Activated T-cell treated with anti-CD3 and anti-CD28 coated beads, Interleukin-2, amount 50 U/mL, for 72 hours (primary cell): ENCODE data around the gene OR51V1. TPM values are rescaled to one million over a fixed set of nuclear protein-coding genes. Genes with fewer than 3 reads are reported as not detected.
"Not testable (repeated sequence)": the region's sequence is repeated elsewhere in the genome, so short reads cannot be mapped to it uniquely, and the experiment has no call there.

Experiments
- ATAC-seq, 2 donors: fragments of 150-1000 bp; cut with Tn5 transposase; replicated peaks in 1 of 2; 2 replicates each; pipeline ENCODE4 v1.10.0; 2021; ENCODE audit warnings: moderate library complexity in 2 of 2, mild to moderate bottlenecking in 1 of 2
- DNase-seq, 2 donors: peaks; one replicate each; pipeline ENCODE4 v3.0.0; 2021 to 2022; ENCODE audit warnings: mixed read lengths in 1 of 2
- H3K27ac Mint-ChIP-seq: one replicate; pipeline ENCODE4 v1.8.0; 2022; ENCODE audit warnings: mild to moderate bottlenecking, moderate library complexity, mixed read lengths
- H3K27me3 Mint-ChIP-seq: one replicate; pipeline ENCODE4 v1.8.0; 2022; ENCODE audit warnings: low read depth, mixed read lengths
- H3K36me3 Mint-ChIP-seq, 2 donors: one replicate each; pipeline ENCODE4 v1.8.0; 2022; ENCODE audit warnings: mixed read lengths in 2 of 2, mild to moderate bottlenecking in 1 of 2; ENCODE audit not compliant: insufficient read depth in 2 of 2
- H3K4me1 Mint-ChIP-seq: one replicate; pipeline ENCODE4 v1.8.0; 2022; ENCODE audit warnings: low read depth, mixed read lengths
- H3K4me3 Mint-ChIP-seq, 2 donors: one replicate each; pipeline ENCODE4 v1.8.0; 2022; ENCODE audit warnings: mild to moderate bottlenecking in 2 of 2, mixed read lengths in 2 of 2, moderate library complexity in 2 of 2
- H3K9me3 Mint-ChIP-seq, 2 donors: one replicate each; pipeline ENCODE4 v1.8.0; 2022; ENCODE audit warnings: mixed read lengths in 2 of 2
- total RNA-seq, 2 donors: library from RNA; stranded (reverse); gene quantifications; one replicate each; pipeline ENCODE4 v1.2.3, GENCODE V29; 2022

Gene OR51V1
- total RNA-seq, 2 donors from 2014 or later, result not detected

DNA sequence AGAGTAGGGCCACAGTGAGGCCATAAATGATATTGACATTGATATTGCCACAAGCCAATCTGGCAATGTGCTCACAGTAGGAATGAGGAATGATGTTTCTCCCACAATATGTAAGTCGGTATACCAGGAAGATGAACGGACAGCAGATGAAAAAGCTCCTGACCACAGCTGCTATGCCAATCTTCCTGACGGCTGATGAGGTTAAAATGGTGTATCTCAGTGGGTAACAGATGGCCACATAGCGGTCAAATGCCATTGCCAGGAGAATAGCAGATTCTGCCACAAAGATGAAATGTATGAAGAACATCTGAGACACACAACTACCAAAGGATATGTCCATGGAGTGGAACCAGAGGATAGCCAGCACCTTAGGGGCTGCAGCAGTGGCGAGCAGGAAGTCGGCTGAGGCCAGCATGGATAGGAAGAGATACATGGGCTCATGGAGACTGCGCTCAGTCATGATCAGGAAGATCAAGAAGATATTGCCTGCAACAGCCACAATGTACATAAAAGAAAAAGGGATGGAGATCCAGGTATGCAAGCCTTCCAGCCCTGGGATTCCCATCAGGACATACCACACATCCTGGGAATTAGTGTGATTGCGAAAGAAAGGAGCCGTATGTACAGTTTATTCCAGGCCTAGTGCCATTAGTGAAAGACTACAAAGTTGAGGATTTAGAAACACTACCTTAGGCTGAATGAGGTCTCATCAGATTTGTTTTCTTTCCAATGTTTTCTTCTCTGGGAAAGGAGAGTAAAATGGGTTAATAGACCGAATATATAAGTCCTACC lies 22.2 kb downstream of the OR51V1 start:
- no peaks in the 10 kb centered on the region for H3K36me3 Mint-ChIP-seq
- H3K4me1 Mint-ChIP-seq, result no peaks in the 10 kb centered on the region
- no peak overlapping the region for H3K27ac Mint-ChIP-seq
- no peak for ATAC-seq
- no peak overlapping the region for H3K4me3 Mint-ChIP-seq
- peaks cover 0 to 2% of the 10 kb centered on the region in 2 donors for H3K9me3 Mint-ChIP-seq
- DNase-seq, result no peak
- no peaks in the 10 kb centered on the region for H3K27me3 Mint-ChIP-seq

DNA sequence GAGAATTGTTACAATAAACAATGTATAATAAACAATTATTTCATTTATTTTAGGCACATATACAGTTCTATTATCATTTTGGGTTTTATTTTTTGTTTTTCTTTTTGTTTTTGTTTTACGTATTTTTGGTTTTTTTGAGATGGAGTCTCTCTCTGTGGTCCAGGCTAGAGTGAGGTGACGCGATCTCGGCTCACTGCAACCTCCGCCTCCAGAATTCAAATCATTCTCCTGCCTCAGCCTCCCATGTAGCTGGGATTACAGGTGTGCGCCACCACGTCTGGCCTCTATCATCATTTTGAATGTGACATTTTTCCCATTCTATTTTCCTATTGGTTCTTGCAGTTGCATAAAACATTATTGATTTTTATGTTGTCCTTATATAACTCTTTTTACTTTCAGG lies 25.5 kb downstream of the OR51V1 start:
- no peak for DNase-seq
- ATAC-seq, result no peak
- Mint-ChIP-seq H3K4me3 (no peak overlapping the region), H3K4me1 (no peaks in the 10 kb centered on the region), H3K9me3 (peaks cover 0 to 2% of the 10 kb centered on the region in 2 donors), H3K36me3 (no peaks in the 10 kb centered on the region), H3K27me3 (no peaks in the 10 kb centered on the region), H3K27ac (no peak overlapping the region)

GRCh38 chr11:5171856-5172255 lies 28.6 kb downstream of the OR51V1 start:
- Mint-ChIP-seq H3K36me3 (no peaks in the 10 kb centered on the region), H3K4me3 (no peak overlapping the region), H3K27me3 (no peaks in the 10 kb centered on the region), H3K4me1 (no peaks in the 10 kb centered on the region), H3K27ac (no peak overlapping the region), H3K9me3 (no peaks in the 10 kb centered on the region)
- DNase-seq, result no peak
- no peak for ATAC-seq

DNA sequence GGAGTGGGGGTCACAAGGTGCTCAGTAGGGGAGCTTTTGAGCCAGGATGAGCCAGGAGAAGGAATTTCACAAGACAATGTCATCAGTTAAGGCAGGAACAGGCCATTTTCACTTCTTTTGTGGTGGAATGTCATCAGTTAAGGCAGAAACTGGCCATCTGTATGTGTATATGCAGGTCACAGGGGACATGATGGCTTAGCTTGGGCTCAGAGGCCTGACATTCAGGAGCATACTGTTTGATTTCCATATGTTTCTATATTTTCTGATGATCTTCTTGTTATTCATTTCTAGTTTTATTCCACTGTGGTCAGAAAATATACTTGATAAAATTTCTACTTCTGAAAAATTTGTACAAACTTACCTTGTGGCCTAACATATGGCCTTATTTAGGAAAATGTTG lies 34.6 kb downstream of the OR51V1 start:
- DNase-seq, H3K36me3 Mint-ChIP-seq, H3K27me3 Mint-ChIP-seq, ATAC-seq, H3K27ac Mint-ChIP-seq, H3K4me3 Mint-ChIP-seq, H3K4me1 Mint-ChIP-seq, H3K9me3 Mint-ChIP-seq: not testable (repeated sequence)

DNA sequence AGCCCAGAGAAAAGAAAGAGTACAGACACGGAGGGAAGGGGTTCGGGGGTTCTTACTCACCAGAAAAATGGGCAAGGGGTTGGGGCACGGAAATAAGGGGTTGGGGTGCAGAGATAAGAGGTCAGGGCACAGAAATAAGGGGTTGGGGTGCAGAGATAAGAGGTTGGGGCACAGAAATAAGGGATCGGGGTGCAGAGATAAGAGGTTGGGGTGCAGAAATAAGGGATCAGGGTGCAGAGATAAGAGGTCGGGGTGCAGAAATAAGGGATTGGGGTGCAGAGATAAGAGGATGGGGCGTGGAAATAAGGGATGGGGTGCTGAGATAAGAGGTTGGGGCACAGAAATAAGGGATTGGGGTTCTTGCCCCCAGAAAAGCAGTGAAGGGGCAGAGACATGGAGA lies 35.7 kb downstream of the OR51V1 start:
- not testable (repeated sequence) for H3K27me3 Mint-ChIP-seq, H3K9me3 Mint-ChIP-seq, H3K36me3 Mint-ChIP-seq, H3K4me1 Mint-ChIP-seq, H3K4me3 Mint-ChIP-seq, ATAC-seq, DNase-seq, H3K27ac Mint-ChIP-seq

DNA sequence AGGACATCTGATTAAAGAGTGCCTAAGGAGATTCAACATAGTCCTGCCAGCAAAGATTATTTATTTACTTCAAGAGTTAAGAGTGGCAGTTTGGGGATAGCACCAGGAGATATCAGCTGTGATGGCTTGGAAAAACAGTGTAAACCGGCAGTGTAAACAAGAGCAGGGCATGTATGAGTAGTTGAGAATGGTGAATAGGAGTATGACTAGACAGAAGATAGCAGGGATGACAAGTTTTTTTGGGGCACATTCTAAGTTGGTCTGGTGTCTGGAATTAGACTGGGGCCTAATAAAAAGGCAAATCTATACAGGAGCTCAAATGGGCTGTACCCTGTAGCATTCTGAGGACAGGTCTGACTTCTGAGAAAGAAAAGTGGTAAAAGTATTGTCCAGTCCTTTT lies 39.4 kb downstream of the OR51V1 start:
- not testable (repeated sequence) for ATAC-seq, H3K4me3 Mint-ChIP-seq, H3K27me3 Mint-ChIP-seq, H3K27ac Mint-ChIP-seq, H3K36me3 Mint-ChIP-seq, DNase-seq, H3K4me1 Mint-ChIP-seq, H3K9me3 Mint-ChIP-seq

DNA sequence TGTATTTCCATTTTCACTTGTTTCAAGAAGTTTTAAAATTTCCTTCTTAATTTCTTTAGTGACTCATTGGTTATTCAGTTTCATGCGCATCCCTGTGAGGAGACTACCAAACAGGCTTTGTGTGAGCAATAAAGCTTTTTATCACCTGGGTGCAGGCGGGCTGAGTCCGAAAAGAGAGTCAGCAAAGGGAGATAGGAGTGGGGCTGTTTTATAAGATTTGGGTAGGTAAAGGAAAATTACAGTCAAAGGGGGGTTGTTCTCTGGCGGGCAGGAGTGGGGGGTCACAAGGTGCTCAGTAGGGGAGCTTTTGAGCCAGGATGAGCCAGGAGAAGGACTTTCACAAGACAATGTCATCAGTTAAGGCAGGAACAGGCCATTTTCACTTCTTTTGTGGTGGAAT lies 40.3 kb downstream of the OR51V1 start:
- not testable (repeated sequence) for H3K27ac Mint-ChIP-seq, H3K9me3 Mint-ChIP-seq, H3K4me3 Mint-ChIP-seq, ATAC-seq, H3K4me1 Mint-ChIP-seq, DNase-seq, H3K27me3 Mint-ChIP-seq, H3K36me3 Mint-ChIP-seq

- Mint-ChIP-seq H3K4me3 (no peak overlapping the region), H3K36me3 (no peaks in the 10 kb centered on the region), H3K27ac (no peak overlapping the region), H3K4me1 (no peaks in the 10 kb centered on the region), H3K27me3 (no peaks in the 10 kb centered on the region), H3K9me3 (peaks cover 1 to 2% of the 10 kb centered on the region in 2 donors)
- no peak for DNase-seq
- ATAC-seq, result no peak
Observed at GRCh38 chr11:5159806-5160205, 40.7 kb downstream of the OR51V1 start.

- Mint-ChIP-seq H3K36me3 (no peaks in the 10 kb centered on the region), H3K27me3 (no peaks in the 10 kb centered on the region), H3K4me1 (no peaks in the 10 kb centered on the region), H3K27ac (no peak within 1 kb of the TSS), H3K9me3 (peaks cover 1 to 2% of the 10 kb centered on the region in 2 donors), H3K4me3 (no peak within 1 kb of the TSS)
- ATAC-seq (no peak), DNase-seq (no peak)
Observed at GRCh38 chr11:5154657-5155056, 45.8 kb downstream of the OR51V1 start, which contains the start of gene OR52A1. OR52A1 (minus strand) TSS chr11:5154757; CDS start chr11:5152369, 2,388 bp downstream.

DNA sequence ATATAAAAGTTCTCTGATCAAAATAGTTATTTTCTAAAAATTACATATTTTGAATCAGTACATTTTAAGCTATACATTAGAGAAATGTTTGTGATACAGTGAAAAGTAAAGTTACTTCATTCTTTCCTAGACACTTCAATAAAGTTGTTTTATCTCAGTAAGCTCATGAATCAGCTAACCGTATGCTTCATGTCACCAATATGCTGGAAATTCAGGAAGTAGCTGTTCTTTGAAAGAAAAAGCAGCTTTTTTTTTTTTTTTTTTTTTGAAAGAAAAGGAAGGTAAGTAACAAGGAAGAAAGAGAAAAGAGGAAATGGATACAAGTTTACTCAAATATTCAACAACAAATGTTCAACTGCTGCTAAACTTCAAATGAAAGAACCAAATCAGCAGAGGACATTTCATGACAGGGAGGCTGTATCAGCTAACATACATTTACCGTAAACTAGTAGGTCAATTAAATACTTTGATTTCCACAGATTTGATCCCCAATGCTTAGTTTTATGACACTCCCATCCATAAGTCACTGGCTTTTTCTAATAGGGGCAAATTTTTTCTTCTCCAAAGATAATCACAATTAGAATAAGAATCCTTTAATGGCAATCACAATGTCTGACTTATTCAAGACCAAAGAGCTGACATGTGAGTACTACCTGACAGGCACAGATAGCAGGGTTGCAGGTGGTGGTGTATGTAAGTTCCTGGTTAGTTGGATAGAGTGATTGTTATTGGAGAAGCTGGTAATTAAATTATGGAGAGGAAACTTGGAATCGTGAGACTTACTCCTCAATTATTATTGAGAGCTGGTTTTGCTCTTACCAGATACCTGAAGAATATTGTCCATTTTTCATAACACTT lies 46.7 kb downstream of the OR51V1 start:
- Mint-ChIP-seq H3K36me3 (no peaks in the 10 kb centered on the region), H3K27ac (no peak overlapping the region), H3K4me1 (no peaks in the 10 kb centered on the region), H3K27me3 (no peaks in the 10 kb centered on the region), H3K4me3 (no peak overlapping the region), H3K9me3 (peaks cover 1 to 2% of the 10 kb centered on the region in 2 donors)
- DNase-seq (no peak), ATAC-seq (no peak)

DNA sequence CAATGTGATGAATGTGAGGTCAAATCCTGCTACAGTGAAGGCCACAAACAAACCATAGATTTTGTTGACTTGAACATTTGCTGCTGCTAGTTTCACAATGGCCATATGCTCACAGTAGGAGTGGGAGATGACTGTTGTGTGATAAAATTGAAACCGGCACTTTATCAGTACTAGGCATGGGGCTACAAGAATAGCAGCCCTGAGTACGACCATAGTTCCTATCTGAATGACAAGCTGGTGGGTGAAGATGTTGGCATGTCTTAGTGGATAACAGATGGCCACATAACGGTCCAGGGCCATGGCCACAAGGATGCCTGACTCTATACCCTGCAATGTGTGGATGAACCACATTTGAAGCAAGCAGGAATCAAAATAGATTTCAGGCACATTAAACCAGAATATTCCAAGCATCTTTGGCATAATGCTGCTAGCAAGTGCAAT lies 48.7 kb downstream of the OR51V1 start:
- no peaks in the 10 kb centered on the region for H3K4me1 Mint-ChIP-seq
- no peaks in the 10 kb centered on the region for H3K27me3 Mint-ChIP-seq

More for the DNA sequence above, 48.7 kb downstream of the OR51V1 start:
- DNase-seq (no peak), ATAC-seq (no peak)
- H3K36me3 Mint-ChIP-seq, result no peaks in the 10 kb centered on the region
- H3K9me3 Mint-ChIP-seq, result no peaks in the 10 kb centered on the region
- H3K27ac Mint-ChIP-seq, result no peak overlapping the region
- no peak overlapping the region for H3K4me3 Mint-ChIP-seq
